ENCODE data around the gene SLC16A5.

- TF ChIP-seq CTCF (conservative IDR thresholded peaks at IDR 0.05; ENCODE audit: low read depth, low read length) (no peak), EZH2 (IDR thresholded peaks at IDR 0.05; ENCODE audit: low read length, unreplicated experiment) (no peak)
Observed at GRCh38 chr17:75063201-75063600, 24.6 kb upstream of the SLC16A5 start.
